ENCODE data around the gene CACNA2D3. TPM values are rescaled to one million over a fixed set of nuclear protein-coding genes. Genes with fewer than 3 reads are reported as not detected.

Gene CACNA2D3
- total RNA-seq, 2 experiments from 2014 or later: not detected

GRCh38 chr3:55000546-55000945 lies 878.2 kb downstream of the CACNA2D3 start:
- no peak overlapping the region for H2AFZ ChIP-seq (ENCODE audit: low read length)
- DNase-seq (ENCODE audit: low spot score): no peak
- H3K9me3 ChIP-seq (ENCODE audit: low read length): no peaks in the 10 kb centered on the region
- no peaks in the 10 kb centered on the region for H3K79me2 ChIP-seq (ENCODE audit: insufficient read depth, low read depth, low read length)
- no TSS peak for BruUV-seq (replicated peaks)
- H3K9me2 ChIP-seq (ENCODE audit: insufficient read depth, low read length): no peaks in the 10 kb centered on the region
- no peaks in the 10 kb centered on the region for H4K20me1 ChIP-seq (ENCODE audit: insufficient read depth, low read length)
- H3K4me3 ChIP-seq (ENCODE audit: low read depth, low read length, poor library complexity, severe bottlenecking): no peak overlapping the region
- TF ChIP-seq, protein P1, sequence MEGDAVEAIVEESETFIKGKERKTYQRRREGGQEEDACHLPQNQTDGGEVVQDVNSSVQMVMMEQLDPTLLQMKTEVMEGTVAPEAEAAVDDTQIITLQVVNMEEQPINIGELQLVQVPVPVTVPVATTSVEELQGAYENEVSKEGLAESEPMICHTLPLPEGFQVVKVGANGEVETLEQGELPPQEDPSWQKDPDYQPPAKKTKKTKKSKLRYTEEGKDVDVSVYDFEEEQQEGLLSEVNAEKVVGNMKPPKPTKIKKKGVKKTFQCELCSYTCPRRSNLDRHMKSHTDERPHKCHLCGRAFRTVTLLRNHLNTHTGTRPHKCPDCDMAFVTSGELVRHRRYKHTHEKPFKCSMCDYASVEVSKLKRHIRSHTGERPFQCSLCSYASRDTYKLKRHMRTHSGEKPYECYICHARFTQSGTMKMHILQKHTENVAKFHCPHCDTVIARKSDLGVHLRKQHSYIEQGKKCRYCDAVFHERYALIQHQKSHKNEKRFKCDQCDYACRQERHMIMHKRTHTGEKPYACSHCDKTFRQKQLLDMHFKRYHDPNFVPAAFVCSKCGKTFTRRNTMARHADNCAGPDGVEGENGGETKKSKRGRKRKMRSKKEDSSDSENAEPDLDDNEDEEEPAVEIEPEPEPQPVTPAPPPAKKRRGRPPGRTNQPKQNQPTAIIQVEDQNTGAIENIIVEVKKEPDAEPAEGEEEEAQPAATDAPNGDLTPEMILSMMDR (conservative IDR thresholded peaks at IDR 0.05; ENCODE audit: low read length): no peak
- TF ChIP-seq EZH2phosphoT487 (IDR thresholded peaks at IDR 0.05; ENCODE audit: borderline replicate concordance, low read depth, low read length): no peak
- no peak overlapping the region for H3K27ac ChIP-seq (ENCODE audit: low read depth, low read length, poor library complexity, severe bottlenecking)
- H3K4me2 ChIP-seq (ENCODE audit: low read length): no peak overlapping the region
- POLR2A ChIA-PET: no interaction called here
- CTCF ChIA-PET (ENCODE audit: unreplicated experiment): no interaction called here
- H3K36me3 ChIP-seq (ENCODE audit: insufficient read depth, low read length): no peaks in the 10 kb centered on the region
- intact Hi-C loops (cut with micrococcal nuclease; ENCODE audit: unreplicated experiment): no loop called here
- no peaks in the 10 kb centered on the region for H3K4me1 ChIP-seq (ENCODE audit: insufficient read depth, low read length, poor library complexity, severe bottlenecking)

- Histone ChIP-seq H4K20me1 (ENCODE audit: insufficient read depth, low read length) (no peaks in the 10 kb centered on the region), H3K9me3 (ENCODE audit: low read length) (no peaks in the 10 kb centered on the region), H3K9me2 (ENCODE audit: insufficient read depth, low read length) (no peaks in the 10 kb centered on the region), H3K27ac (ENCODE audit: low read depth, low read length, poor library complexity, severe bottlenecking) (no peak overlapping the region), H3K79me2 (ENCODE audit: insufficient read depth, low read depth, low read length) (no peaks in the 10 kb centered on the region), H3K36me3 (ENCODE audit: insufficient read depth, low read length) (no peaks in the 10 kb centered on the region), H2AFZ (ENCODE audit: low read length) (no peak overlapping the region), H3K4me3 (ENCODE audit: low read depth, low read length, poor library complexity, severe bottlenecking) (no peak overlapping the region), H3K4me2 (ENCODE audit: low read length) (no peak overlapping the region), H3K4me1 (ENCODE audit: insufficient read depth, low read length, poor library complexity, severe bottlenecking) (no peaks in the 10 kb centered on the region)
- no TSS peak for BruUV-seq (replicated peaks)
- DNase-seq (ENCODE audit: low spot score): no peak
- CTCF ChIA-PET (ENCODE audit: unreplicated experiment): no interaction called here
- intact Hi-C loops (cut with micrococcal nuclease; ENCODE audit: unreplicated experiment): no loop called here
- TF ChIP-seq, protein P1 (conservative IDR thresholded peaks at IDR 0.05; ENCODE audit: low read length): no peak
- TF ChIP-seq EZH2phosphoT487 (IDR thresholded peaks at IDR 0.05; ENCODE audit: borderline replicate concordance, low read depth, low read length): no peak
- POLR2A ChIA-PET: no interaction called here
Observed at GRCh38 chr3:55000953-55001352, 878.6 kb downstream of the CACNA2D3 start.

DNA sequence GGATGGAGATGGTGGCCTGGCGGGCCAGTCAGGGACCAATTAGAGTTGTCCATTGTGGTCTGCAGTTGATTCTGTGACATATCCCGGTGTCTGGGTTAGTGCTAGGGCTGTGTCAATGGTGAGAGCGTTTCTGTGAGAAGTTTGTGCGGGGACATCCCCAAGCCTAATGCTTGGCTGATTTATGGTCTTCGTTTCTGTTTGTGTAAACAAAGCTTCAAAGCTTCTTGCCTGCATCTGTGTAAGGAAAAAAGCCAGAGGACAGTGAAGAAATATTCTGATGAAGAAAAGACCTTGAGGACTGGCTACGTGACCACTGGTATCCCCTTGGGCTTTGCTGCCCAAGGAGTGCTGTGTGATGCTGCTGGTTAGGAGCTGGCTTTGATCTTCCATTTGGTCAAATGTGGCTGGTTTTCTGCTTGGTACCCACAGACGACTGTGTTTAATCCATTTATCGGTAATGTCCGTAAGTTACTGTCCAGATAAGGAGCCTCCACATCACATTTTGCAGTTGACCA lies 880.1 kb downstream of the CACNA2D3 start:
- Histone ChIP-seq H3K79me2 (ENCODE audit: insufficient read depth, low read depth, low read length) (no peaks in the 10 kb centered on the region), H3K36me3 (ENCODE audit: insufficient read depth, low read length) (no peaks in the 10 kb centered on the region), H3K4me3 (ENCODE audit: low read depth, low read length, poor library complexity, severe bottlenecking) (no peak overlapping the region), H2AFZ (ENCODE audit: low read length) (no peak overlapping the region), H3K9me3 (ENCODE audit: low read length) (no peaks in the 10 kb centered on the region), H3K4me1 (ENCODE audit: insufficient read depth, low read length, poor library complexity, severe bottlenecking) (no peaks in the 10 kb centered on the region), H3K4me2 (ENCODE audit: low read length) (no peak overlapping the region), H4K20me1 (ENCODE audit: insufficient read depth, low read length) (no peaks in the 10 kb centered on the region), H3K27ac (ENCODE audit: low read depth, low read length, poor library complexity, severe bottlenecking) (no peak overlapping the region), H3K9me2 (ENCODE audit: insufficient read depth, low read length) (no peaks in the 10 kb centered on the region)
- ChIA-PET POLR2A (interaction anchor here (0.6 kb wide), 1 partner anchor 978 kb away, joined by 4 read pairs; no protein-coding TSS in a partner anchor), CTCF (ENCODE audit: unreplicated experiment) (no interaction called here)
- intact Hi-C loops (cut with micrococcal nuclease; ENCODE audit: unreplicated experiment): no loop called here
- no TSS peak for BruUV-seq (replicated peaks)
- TF ChIP-seq, protein P1 (conservative IDR thresholded peaks at IDR 0.05; ENCODE audit: low read length): no peak
- no peak for TF ChIP-seq EZH2phosphoT487 (IDR thresholded peaks at IDR 0.05; ENCODE audit: borderline replicate concordance, low read depth, low read length)
- no peak for DNase-seq (ENCODE audit: low spot score)
